MM.1S (cell line): ENCODE results near the gene POLRMT.

ENCODE experiments used
- CTCF ChIP-seq: fragments of 300-600 bp; sonication (generic); IDR thresholded peaks from 2 replicates; pipeline ENCODE4 v1.5.1; 2016; ENCODE audit warnings: antibody characterized with exemption, low read length, mixed read lengths
- EZH2 ChIP-seq: fragments of 300-600 bp; sonication (generic); optimal IDR thresholded peaks from 2 replicates; pipeline ENCODE3; 2017; ENCODE audit warnings: low read depth, mild to moderate bottlenecking, antibody characterized with exemption, low read length, mixed read lengths
- EZH2phosphoT487 ChIP-seq: fragments of 300-600 bp; sonication (generic); IDR thresholded peaks from 2 replicates; pipeline ENCODE4 v1.6.1; 2018; ENCODE audit warnings: antibody characterized with exemption, low read length

GRCh38 chr19:662207-662961 is 29.0 kb upstream of the POLRMT start:
- no peak for TF ChIP-seq CTCF
- no peak for TF ChIP-seq EZH2
- no peak for TF ChIP-seq EZH2phosphoT487
